T-helper 22 cell (primary cell): ENCODE measurements around the gene STEAP3.

Experiments used
- DNase-seq: peaks from one replicate; pipeline ENCODE4 v3.0.0-alpha.2; 2020; ENCODE audit warnings: low read depth

The STEAP3 gene

DNA sequence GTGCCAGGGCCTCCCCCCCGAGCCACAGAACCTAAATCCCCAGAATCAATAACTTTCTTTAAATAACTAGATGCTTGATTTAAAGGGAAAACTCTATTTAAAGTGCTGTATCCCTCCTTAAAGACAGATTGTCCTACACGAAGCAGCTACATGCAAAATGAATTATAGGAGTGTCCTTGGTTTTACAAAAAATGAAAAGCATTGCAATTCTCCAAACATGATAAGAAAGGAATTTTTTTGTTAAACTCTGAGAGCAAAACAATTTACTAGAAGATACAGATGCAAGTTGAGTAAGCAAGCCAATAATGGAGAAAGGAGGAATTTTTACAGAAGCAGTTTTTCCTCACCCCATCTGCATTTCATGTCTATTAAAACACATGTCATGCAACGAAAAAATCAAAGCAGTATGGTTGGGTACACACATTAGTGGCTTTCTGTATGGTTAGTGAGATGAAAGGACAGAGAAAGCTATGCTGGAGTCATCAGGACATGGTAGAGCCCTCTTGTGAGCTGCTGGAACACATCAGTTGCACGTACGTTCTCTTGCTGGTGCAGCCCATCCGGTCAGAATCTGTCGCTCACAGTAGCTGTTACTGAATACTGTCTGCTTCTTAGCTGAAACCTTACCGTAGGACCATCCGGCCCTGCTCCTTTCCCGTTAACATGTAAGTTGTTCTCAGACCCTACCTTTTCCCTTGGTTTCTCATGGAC lies 25.9 kb upstream of the STEAP3 start:
- DNase-seq: no peak

DNA sequence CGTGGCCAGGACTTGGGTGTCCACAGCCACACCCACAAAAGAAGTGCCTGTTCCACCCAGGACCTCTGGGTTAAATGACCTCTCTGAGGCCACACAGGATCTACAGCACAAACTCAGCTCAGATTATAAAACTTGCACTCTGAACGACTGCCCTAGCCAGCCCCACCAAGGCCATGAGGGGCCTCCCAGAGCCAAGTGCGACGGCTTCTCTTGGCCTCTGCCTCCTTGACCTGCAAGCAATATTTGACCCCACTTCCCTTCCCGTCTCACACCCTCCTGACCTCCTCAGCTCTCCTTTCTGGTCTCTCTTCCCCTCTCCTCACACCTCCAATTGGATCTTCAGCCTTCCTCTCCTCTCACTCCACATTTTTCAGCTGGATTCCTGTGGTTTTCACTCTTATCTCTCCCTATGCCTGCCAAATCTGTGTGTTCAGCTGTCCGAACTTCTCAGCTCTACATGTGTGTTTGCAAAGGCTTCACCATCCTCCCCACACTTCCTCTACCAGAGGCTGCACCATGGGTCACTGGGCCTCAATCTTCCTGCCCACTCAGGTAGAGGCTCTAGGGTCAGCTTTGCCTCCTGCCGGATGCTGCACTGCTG lies 25.3 kb upstream of the STEAP3 start:
- no peak for DNase-seq

DNA sequence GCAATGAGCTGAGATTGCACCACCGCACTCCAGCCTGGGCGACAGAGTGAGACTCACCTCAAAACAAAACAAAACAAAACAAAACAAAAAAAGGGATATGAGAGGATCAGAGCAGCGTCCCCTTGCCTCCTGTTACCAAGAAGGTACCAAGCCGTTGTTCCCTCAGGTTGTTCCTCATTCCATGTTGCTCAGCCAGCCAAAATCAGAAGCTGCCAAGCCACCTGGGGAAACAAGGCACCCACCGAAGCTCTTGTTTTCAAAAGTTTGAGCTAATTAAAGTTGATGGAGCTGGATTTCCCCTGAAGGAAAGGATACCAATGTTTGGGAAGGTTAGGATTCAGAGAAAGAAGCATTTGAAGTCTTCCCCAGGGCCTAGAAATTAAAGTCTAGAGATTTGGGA lies 21.8 kb upstream of the STEAP3 start:
- no peak for DNase-seq

DNA sequence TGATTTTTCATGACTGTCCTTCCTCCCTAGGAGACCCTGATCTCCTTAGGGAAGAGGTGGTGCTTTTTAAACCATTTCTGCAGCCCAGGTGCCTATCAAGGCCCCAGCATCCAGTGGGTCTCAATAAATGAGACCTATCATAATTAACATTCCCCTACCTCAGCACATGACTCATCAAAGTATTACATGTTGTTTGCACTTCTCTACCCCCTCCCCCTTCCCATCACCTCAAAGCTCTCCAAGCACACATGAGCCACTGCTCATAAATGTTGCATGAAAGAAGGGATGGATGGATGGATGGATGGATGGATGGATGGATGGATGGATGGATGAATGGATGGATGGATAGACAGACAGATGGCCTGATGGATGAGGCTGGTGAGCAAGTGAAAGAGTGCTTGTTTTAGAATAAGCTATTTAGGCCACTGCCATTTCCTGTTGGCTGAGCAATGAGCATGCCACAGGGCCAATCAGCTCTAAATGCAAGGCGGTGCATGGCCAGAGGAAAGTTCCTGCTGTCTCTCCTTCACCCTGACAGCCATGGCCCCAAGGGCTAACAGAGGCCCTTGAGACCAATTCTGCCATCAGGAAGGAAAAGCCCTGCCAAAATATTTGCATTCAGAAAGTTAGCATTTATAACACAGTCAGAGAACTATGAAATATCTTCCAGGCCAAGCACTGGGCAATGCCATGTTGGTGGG lies 20.9 kb upstream of the STEAP3 start:
- DNase-seq: no peak

DNA sequence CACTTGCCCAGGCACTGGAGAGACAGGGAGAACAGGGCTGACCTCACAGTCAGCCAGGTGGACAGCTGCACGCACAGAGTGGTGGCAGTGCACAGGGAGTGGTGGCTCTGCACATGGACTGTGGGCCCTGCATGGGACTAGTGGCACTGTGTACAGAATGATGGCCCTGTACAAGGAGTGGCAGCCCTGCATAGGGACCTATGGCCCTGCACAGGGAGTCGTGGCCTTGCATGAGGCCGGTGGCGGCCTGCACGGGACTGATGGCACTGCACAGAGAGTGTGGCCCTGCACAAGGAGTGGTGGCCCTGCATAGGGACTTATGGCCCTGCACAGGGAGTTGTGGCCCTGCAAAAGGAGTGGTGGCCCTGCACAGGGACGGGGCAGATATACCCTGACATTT lies 19.1 kb upstream of the STEAP3 start:
- no peak for DNase-seq

DNA sequence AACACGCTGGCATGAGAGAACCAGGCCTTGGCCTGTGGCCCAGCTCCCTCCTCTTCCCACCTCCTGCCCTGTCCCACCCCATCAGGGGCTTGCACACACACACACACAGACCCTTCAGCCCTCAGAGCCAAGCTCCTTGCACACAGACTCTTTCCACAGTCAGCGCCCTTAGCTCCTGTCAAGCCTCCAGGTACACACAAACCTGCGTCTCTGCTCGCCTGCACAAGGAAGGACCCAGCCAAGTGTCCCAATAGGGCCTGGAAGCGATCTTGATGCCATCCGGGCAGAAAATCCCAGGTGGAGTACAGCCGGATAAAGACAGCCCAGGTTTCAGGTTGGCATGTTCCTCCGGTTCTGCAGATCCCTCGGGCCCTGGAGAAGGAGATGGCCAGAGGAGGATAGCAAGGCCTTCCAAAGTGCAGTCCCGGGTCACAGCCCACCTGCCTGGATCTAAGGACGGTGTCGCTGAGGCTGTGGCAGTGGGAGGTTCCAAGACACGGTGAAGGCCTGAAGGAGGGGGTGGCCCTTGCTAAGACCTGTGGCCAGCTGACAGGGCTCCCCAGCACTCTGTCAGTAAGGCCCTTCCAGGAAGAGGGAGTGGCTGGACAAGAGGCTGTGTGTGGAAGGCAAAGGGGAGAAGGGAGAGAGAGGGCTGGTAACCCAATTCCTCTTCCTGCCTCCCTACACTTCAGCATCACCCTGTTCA lies 18.5 kb upstream of the STEAP3 start:
- DNase-seq: no peak

DNA sequence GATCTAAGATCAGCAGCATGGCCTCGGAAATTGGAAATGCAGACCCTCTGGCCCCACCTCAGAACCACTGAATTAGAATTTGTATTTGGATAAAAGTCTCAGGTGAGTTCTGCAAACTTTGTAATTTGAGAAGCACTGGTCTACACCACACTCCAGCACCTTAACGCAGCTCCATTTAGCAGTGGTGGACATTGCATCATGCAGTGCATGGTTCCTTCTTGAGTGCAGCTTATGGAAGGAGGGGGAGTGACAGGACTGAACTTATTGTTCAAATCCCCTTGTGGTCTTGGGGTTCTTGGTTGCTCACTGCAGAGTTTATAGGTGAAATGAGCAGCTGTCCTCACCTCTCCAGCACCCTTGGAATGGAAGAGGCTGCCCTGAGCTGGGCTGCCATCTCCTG lies 17.4 kb upstream of the STEAP3 start:
- no peak for DNase-seq

DNA sequence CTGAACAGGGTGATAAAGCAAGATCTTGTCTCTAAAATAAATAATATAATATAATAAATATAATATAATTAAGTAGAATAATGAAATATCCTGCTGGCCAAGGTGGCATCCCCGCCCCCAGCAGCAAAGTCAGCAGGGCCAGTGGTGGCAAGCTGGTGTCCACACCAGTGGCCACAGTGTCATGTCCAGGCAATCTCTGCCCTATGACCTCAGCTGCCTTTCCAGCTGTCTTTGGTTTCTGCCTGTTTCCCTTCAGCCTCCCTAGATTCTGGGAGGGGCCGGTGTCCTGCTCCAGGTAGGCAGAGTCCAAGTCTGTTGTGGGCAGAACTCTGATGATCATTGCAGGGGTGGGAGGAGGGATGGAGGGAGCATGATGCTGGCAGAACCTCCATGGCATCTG lies 16.2 kb upstream of the STEAP3 start:
- no peak for DNase-seq

DNA sequence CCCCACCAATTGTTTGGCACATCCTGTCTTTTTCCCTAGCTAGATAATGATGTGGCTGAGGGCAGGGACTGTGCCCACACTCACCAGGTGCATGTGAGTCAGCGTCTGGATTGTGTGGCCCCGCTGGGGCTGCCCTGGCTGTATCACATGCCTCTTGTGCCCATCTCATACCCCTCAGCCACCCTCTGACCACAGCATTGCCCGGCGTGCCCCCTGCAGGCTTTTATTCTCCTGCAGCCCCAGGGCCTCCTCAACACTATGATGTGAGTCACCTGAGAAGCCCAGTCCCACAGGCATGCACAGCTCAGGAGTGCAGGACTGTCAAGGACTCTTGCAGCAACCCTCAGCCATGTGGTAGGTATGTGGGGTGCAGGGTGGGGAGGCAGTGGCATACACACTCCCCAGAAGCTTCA lies 14.8 kb upstream of the STEAP3 start:
- no peak for DNase-seq

DNA sequence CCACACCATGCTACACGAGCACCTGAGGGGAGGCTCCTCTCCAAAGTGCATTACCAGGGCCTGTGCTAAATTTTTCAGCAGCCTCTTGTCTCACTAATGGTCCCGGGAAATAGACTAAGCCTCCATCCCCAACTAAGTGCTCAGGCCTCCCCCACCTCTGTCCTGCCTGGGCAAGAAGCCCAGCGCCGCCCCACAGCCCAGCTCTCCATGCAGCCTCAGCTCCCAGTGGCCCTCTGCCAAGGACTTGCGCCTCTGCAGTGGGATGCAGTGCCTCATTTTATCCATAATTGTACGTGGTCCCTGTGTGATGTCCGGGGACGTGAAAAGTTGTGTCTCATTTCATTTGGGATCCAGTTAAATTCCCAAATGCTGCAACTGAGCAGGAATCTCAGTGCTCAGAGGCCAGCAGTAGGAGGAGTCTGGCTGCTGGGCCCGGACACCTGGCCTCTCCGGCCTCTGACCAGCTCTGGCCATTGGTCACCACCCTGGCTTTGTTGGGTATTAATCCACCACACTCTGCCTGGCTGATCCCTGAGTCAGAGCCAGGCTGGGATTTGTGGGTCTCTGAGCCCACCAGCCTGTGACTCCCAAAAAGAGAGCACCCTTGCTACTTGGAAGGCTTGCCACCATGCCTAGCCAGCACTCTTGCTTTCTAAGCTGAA lies 11.4 kb upstream of the STEAP3 start:
- no peak for DNase-seq

DNA sequence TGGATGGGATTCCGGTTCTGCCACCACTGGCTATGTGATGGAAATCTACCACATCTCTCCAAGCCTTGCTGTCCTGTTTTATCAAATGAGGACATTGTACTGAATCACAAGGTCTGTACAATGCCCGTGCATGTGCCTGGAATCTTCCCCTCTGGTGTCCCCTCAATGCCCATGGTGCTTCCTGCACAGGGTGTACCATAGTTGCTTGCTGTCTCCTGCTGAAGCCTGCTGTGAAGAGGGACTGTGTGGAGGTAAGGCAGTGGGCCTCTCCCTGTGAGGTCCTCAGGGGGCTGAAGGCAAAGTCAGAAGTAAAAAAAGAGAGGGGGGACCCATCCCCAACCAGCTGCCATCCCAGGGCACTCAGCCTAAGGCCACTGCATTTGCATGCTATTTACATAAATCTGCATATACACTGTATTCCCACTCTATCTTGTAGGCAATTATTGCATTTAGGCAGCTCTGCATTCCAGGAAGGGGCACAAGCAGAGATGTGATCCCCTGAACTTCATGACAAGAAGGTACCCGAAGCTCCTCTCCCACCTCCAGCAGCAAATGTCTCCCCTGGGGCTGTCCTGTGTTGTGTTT lies 9.1 kb upstream of the STEAP3 start:
- no peak for DNase-seq

DNA sequence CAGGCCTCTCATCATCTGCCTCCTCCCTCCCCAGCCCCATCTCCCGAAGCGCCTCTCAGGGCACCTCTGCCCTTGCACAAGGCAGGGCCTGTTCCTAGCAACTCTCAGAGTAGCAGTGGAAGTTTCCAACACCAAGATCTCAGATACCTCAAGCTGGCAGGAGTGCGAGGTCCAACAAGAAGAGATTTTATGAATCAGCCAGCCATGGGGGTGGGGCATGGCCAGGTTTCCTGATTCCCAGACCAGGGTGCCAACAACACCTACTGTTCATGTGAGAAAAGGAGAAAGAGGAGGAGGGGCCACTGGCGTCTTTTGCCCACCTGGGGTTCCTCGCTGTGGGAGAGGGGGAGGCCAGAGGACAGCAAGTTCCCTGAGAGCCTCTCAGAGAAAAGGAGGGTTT lies 6.6 kb upstream of the STEAP3 start:
- DNase-seq: no peak

DNA sequence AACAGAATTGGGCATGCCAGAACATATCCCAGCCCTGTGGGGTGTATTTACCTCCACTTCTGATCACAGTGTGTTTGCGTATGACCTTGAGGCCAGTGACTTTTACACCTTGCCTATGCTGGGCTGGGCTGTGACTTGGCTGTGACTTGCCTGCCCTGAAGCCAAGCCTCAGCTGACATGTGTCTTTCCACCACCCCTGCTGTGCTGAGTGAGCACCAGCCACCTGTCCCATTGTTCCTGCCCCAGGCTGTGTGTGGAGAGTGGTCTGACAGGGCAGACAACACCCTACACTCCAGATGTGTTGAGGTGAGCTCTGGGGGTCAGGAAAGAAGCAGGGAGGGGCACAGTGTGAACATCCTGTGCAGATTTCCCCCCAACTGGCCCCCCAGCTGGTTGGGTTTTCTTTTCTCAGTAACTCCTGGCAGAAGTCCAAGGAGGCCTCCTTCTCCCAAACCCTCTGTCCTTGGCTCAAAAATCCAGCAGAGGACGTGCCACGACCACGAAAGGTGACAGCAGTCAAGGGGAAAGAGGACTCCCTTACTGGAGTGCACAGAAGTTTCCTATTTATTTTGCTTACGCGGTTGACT lies 5.1 kb upstream of the STEAP3 start:
- DNase-seq: no peak

DNA sequence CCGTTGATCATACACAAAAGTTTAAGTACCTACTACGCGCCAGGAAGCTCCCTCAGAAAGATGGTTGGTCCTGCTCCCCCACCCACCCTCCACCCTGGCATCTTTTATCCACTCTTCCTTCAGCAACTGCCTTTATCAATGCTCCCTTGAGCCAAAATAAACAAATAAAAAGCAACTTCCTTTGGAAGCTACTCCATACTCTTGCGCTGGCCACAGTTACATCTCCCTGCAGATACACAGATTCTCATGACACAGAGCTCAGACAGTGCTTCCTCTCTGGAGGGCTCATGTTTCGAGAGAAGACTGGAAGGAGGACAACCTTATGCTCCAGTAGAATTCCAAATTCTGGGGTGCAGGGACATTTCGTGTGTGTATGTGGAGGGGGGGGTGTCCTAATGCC lies 3.8 kb upstream of the STEAP3 start:
- DNase-seq: no peak

DNA sequence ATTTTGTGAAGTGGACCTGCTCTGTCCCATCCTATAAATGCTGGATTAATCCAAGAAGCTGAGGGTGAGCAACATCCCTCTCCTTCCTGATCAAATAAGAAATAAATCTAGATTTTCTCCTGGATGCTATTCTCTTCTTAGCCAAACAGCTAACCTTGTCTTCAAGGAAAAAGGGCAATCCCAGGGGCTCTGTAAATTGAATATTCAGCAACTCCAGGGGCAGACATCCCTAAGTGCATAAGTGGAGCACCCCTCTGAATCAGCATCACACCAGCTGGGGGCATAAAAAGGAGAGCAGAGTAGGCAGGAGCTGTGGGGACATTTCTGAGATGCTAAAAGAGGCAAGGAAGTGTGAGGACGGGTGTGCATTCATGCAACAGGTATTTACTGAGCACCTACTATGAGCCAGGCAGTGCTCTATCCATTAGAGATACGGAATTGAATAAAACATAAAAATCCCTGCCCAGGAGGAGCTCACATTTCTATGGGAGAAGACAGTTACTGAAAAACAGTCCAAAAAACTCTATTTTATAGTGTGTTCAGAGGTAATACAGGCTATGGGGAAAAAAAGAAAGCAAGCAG lies 2.8 kb upstream of the STEAP3 start:
- no peak for DNase-seq

DNA sequence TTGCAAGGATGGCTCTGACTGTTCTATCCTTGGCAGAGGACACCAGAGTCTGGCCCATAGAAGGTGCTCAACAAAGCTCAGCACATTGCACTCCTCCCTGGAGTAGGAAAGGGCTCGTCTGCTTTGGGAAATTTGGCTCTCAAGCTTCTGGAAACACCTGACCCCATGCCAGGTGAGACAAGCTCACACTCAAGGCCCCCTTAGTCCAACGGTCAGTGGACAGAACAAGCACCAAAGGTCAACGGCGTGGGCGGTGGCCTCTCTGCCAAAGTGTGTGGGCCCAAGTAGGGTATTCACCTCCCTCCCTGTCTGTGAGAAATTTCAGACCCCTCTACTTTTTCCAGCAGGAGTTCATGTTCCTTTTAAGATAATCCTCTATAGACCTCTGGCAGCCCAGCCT lies 2.0 kb upstream of the STEAP3 start:
- no peak for DNase-seq

DNA sequence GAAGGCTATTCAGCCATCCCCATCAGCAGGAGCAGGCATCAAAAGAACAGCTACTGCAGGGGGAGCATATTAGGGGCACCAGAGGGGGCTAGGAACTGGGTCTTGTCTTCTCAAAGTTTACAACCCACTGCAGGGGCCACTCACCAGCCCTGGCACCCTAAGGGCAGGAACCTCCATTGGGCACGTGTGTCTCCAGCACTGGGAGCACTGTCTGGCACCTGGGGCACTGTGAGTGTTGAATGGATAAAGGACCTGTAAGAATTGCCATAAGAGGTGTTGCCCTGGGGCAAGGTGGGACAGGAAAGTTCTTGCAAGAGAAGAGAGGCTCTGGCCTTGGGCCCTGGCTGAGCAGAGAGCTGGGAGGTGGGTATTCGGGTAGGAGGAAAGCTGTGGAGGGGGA lies 1.4 kb upstream of the STEAP3 start:
- DNase-seq: no peak

DNA sequence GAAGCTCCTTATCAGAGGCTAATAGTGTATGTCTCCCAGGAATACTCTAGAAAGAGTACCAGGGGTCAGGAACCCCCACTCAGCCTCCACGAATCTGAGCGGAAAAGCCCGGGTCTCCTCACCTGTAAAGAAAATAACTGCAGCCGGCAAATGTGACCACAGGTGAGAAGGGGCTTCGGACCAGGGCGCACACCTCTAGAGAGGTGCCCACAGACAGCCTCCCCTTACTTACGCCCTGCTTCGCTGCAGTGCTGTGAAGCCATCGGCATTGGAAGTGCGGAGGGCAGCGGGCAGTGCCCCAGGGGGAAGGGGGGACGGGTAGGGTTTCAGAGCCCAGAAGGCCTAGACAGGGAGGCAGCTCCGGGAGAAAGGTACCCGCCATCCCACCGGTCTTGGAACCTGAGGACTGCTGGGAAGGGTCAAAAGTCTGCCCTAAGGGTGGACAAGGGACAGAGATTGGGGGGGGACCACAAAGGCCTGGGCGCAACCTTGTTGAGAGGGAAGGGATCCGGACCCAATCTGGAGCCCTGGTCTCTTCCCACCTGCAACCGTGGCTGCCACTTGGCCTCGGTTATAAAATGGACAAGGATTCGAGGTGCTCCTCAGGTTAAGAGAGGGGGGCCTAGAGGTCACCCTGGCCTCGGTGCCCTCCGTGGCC lies 642 bp upstream of the STEAP3 start:
- no peak for DNase-seq

DNA sequence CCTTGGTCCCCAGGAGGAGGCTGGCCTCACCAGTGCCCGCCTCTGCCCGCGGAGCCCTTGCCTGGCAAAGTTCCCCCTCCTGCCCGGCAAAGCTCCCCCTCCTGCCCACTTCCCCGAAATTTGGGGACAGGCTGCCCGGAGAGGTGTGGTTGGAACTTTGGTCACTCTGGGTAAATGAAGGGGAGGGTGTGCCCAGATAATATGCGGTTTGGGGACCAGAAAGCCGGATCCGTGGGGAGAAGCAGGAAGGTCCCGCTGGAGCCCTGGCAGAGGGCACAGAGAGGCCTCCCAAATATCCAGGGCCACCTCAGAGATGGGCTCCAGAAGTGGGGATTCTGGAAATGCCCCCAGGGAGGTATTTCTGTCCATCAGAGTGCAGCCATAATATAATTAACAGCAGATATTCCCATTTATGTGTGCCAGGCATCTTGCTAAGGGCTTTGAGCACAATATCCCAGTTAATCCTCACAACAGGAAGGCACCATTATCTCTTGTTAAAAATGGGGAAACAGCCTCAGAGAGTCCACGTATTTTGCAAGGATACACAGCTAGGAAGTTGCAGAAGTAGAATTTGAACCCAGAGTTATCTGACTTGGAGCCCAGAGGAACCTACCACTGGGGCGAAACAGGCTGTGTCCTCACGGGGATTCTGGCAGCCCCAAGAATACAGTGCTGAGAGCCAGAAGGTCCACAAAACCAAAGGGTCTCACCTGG lies 914 bp downstream of the STEAP3 start:
- no peak for DNase-seq
